Chondrocyte (in vitro differentiated cells): ENCODE data around the gene TECTB. TPM values are rescaled to one million over a fixed set of nuclear protein-coding genes. Genes with fewer than 3 reads are reported as not detected.

Source experiments
- DNase-seq: peaks from one replicate; pipeline ENCODE4 v3.0.0; 2021; ENCODE audit warnings: mixed read lengths, low spot score
- H3K27ac Mint-ChIP-seq: one replicate; pipeline ENCODE4 v1.8.0; 2021; ENCODE audit warnings: mild to moderate bottlenecking, moderate library complexity, mixed read lengths; ENCODE audit not compliant: unreplicated experiment
- H3K27me3 Mint-ChIP-seq: 2 replicates; pipeline ENCODE4 v1.8.0; 2021; ENCODE audit warnings: low read depth, mixed read lengths
- H3K36me3 Mint-ChIP-seq: 2 replicates; pipeline ENCODE4 v1.8.0; 2021; ENCODE audit warnings: low read depth, mixed read lengths
- H3K4me1 Mint-ChIP-seq: 2 replicates; pipeline ENCODE4 v1.8.0; 2021; ENCODE audit warnings: low read depth, mild to moderate bottlenecking, mixed read lengths
- H3K4me3 Mint-ChIP-seq: one replicate; pipeline ENCODE4 v1.8.0; 2021; ENCODE audit warnings: mild to moderate bottlenecking, moderate library complexity, mixed read lengths; ENCODE audit not compliant: unreplicated experiment
- H3K9me3 Mint-ChIP-seq: 2 replicates; pipeline ENCODE4 v1.8.0; 2021; ENCODE audit warnings: low read depth, mixed read lengths
- CTCF ChIP-seq: fragments of 200-600 bp; sonication (generic); IDR thresholded peaks from 2 replicates; pipeline ENCODE4 v1.5.0; 2021; ENCODE audit warnings: antibody characterized with exemption, mild to moderate bottlenecking, moderate library complexity
- total RNA-seq: library from RNA; stranded (reverse); gene quantifications from 3 replicates; pipeline ENCODE4 v1.2.1, GENCODE V29; 2021

Gene TECTB
- total RNA-seq, 1 donor from 2014 or later, result not detected

DNA sequence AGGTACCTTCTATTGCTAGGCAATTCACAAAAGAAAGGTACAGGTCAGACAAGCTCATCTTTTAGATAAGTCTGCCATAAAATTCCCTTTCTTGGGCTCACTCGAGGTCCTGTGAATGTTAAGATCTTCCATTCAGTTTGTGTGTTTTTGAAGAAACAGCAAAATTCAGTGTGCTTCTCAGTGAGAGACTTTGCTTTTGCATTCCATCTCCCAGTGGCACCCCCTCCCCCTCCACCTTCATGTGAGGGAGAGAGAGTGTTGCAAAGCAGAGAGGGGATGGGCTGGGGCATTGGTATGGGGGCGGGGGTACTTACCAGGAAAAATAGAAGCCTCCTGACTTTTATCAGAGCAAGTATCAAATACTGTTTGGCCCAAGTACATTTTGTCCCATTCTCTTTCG is 3.8 kb upstream of the TECTB start:
- Mint-ChIP-seq H3K36me3 (no peaks in the 10 kb centered on the region), H3K27me3 (peaks cover 2% of the 10 kb centered on the region), H3K27ac (no peak overlapping the region), H3K4me1 (no peaks in the 10 kb centered on the region), H3K4me3 (no peak overlapping the region), H3K9me3 (no peaks in the 10 kb centered on the region)
- DNase-seq, result no peak
- no peak for TF ChIP-seq CTCF

DNA sequence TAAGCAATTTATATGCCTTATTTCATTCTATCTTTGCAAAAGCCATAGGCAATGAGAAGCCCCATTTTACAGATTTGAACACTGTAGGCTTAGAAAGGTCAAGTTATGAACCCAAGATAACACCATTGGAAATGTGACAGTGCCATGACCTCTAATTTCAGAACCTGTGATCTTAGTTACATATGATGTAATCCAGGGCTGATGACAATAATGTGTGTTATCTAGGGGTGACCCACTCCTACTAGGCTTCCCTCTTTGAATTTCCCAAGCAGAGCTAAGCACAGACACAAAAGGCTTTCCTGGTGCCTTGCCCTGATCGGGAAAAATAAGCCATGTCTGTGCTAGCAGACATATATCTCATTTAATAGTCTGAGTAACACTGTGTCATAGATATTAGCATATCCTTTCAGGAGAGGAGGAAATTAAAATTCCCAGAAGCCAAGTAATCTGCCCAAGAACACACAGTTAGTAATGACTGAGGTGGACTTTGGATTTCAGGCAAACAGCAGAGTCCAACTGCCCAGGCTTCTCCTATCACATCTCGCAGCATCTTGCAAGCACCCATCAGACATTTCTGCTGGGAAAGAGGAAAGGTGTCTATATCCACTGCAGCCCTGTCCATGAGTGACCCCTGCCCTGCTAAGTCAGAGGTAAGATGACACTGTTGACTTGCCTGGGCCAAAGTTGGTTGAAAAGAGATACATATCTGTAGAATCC is 2.8 kb upstream of the TECTB start:
- no peaks in the 10 kb centered on the region for H3K36me3 Mint-ChIP-seq
- no peak for DNase-seq
- TF ChIP-seq CTCF, result no peak
- peaks cover 6% of the 10 kb centered on the region for H3K27me3 Mint-ChIP-seq
- H3K27ac Mint-ChIP-seq, result no peak overlapping the region
- H3K9me3 Mint-ChIP-seq, result no peaks in the 10 kb centered on the region
- H3K4me3 Mint-ChIP-seq, result no peak overlapping the region
- no peaks in the 10 kb centered on the region for H3K4me1 Mint-ChIP-seq

- no peaks in the 10 kb centered on the region for H3K4me1 Mint-ChIP-seq
- H3K27ac Mint-ChIP-seq, result no peak overlapping the region
- H3K36me3 Mint-ChIP-seq, result no peaks in the 10 kb centered on the region
- H3K4me3 Mint-ChIP-seq, result no peak overlapping the region
- DNase-seq, result no peak
- no peaks in the 10 kb centered on the region for H3K9me3 Mint-ChIP-seq
- peaks cover 6% of the 10 kb centered on the region for H3K27me3 Mint-ChIP-seq
- TF ChIP-seq CTCF, result no peak
Observed at GRCh38 chr10:112282086-112282485, 1.1 kb upstream of the TECTB start.

DNA sequence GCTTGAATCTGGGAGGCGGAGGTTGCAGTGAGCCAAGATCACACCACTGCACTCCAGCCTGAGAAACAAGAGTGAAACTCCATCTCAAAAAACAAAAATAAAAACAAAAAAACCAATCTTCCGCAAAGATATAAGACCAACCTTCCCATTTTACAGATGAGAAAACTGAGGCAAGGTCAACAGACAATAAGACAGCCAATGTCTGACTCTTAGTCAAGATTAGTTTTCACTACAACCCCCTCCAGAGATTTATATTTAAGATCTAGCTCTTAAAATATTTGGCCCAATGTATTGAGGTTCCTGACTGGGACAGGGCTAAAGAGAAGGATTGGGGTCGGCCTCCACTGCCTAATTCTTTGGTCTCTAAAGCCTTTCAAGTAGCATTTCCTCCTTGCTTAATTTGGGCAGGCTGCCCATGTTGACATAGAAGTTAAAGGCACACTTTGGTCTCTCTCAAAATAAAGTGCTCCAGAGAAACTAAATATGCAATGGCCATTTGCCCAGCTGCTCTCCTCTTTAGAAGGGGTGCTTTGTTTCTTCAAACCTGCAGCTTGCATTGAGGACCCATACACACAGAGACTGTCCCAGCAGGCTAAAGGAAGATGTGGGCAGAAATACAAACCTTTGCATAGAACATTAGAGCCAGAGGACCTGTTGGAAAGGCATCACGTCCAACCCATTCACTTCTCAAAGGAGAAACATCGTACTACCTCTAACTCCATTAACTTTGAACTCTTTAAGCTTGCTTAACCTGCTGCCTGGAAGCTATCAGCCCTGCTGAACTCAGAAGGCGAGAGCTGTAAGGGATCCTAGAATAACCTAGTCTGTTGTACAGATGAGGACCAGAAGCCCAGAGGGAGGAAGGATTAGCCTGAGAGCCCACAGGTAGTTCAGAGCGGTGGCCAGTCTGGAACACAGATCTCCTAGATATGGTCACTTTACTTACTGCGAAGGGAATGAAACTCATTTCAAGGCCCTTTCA is 3.9 kb downstream of the TECTB start:
- TF ChIP-seq CTCF, result no peak
- Mint-ChIP-seq H3K27me3 (peaks cover 4% of the 10 kb centered on the region), H3K36me3 (no peaks in the 10 kb centered on the region), H3K9me3 (no peaks in the 10 kb centered on the region), H3K4me1 (no peaks in the 10 kb centered on the region), H3K4me3 (no peak overlapping the region), H3K27ac (no peak overlapping the region)
- DNase-seq, result no peak

- no peak for TF ChIP-seq CTCF
- Mint-ChIP-seq H3K27ac (no peak overlapping the region), H3K4me1 (no peaks in the 10 kb centered on the region), H3K4me3 (no peak overlapping the region), H3K36me3 (no peaks in the 10 kb centered on the region), H3K27me3 (peaks cover 6% of the 10 kb centered on the region), H3K9me3 (no peaks in the 10 kb centered on the region)
- DNase-seq, result no peak
Observed at GRCh38 chr10:112287844-112288243, 4.6 kb downstream of the TECTB start.
